ENCODE results near the gene KIFAP3.
"Not testable (repeated sequence)": the region's sequence is repeated elsewhere in the genome, so short reads cannot be mapped to it uniquely, and the experiment has no call there.

- not testable (repeated sequence) for TF ChIP-seq CTCF (conservative IDR thresholded peaks at IDR 0.05 in 1 of 2, IDR thresholded peaks at IDR 0.05 in 1 of 2; ENCODE audit: low read depth in 1 of 2, low read length in 2 of 2); EZH2 (IDR thresholded peaks at IDR 0.05; ENCODE audit: low read length, missing control alignments)
These were observed 12.8 kb downstream of the KIFAP3 start for GRCh38 chr1:170061676-170062075.
